ENCODE measurements around the gene ACOT2.

Gene ACOT2

DNA sequence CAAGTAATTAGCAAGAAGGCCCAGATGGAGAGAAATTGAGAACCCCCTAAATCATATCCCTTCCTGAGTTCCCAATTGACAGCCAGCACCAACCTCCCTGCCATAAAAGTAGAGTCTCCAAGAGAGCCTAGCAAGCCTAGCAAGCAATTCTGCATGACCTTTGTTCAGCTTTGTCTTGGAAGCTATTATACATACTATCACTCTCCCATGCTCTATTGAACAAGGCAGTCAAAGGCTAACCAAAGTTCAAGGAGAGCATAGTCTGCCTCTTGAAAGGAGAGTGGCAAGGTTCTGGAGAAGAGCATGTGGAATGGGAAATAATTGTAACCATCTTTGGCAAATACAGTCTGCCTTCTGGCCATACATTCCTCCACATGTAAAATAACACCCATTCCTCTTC lies 30.5 kb downstream of the ACOT2 start:
- H3K4me3 ChIP-seq (ENCODE audit: low read depth, low read length), result no peak overlapping the region
- TF ChIP-seq, protein P1, sequence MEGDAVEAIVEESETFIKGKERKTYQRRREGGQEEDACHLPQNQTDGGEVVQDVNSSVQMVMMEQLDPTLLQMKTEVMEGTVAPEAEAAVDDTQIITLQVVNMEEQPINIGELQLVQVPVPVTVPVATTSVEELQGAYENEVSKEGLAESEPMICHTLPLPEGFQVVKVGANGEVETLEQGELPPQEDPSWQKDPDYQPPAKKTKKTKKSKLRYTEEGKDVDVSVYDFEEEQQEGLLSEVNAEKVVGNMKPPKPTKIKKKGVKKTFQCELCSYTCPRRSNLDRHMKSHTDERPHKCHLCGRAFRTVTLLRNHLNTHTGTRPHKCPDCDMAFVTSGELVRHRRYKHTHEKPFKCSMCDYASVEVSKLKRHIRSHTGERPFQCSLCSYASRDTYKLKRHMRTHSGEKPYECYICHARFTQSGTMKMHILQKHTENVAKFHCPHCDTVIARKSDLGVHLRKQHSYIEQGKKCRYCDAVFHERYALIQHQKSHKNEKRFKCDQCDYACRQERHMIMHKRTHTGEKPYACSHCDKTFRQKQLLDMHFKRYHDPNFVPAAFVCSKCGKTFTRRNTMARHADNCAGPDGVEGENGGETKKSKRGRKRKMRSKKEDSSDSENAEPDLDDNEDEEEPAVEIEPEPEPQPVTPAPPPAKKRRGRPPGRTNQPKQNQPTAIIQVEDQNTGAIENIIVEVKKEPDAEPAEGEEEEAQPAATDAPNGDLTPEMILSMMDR (IDR thresholded peaks at IDR 0.05; ENCODE audit: borderline replicate concordance, insufficient read depth, low read depth, low read length), result no peak

DNA sequence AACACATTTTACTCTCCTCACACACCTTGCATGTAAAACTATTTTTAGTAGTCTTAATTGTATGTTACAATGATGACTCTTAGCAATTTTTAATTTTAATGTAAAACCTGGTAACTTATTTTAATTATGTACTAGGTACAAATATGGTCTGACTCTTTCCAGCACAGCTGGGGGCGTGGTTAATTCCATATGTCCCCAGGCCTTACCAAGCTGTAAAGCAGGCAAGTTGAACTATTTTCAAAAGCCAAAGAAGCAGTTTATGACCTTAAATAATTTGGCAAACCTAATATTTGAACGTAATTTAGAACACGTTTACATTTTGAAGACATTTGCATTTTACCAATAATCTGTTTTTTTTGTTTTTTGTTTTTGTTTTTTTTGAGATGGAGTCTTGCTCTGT lies 34.0 kb downstream of the ACOT2 start:
- TF ChIP-seq, protein P1 (IDR thresholded peaks at IDR 0.05; ENCODE audit: borderline replicate concordance, insufficient read depth, low read depth, low read length), result no peak
- no peak overlapping the region for H3K4me3 ChIP-seq (ENCODE audit: low read depth, low read length)

DNA sequence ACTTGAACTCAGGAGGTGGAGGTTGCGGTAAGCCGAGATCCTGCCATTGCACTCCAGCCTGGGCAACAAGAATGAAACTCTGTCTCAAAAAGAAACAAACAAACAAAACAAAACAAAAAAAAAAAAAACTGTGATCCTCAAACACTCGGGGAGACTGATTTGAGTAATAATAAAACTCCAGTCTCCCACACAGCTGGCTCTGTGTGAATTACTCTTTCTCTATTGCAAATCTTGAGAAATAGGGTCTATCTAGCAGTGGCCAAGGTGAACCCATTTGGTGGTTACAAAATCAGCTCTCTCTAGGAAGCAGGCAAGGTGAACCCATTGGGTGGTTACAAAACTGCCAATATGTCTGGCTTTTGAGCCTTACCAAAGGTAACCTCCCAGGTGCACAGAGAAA lies 37.3 kb downstream of the ACOT2 start:
- H3K4me3 ChIP-seq (ENCODE audit: low read depth, low read length), result no peak overlapping the region
- TF ChIP-seq, protein P1 (IDR thresholded peaks at IDR 0.05; ENCODE audit: borderline replicate concordance, insufficient read depth, low read depth, low read length), result no peak

DNA sequence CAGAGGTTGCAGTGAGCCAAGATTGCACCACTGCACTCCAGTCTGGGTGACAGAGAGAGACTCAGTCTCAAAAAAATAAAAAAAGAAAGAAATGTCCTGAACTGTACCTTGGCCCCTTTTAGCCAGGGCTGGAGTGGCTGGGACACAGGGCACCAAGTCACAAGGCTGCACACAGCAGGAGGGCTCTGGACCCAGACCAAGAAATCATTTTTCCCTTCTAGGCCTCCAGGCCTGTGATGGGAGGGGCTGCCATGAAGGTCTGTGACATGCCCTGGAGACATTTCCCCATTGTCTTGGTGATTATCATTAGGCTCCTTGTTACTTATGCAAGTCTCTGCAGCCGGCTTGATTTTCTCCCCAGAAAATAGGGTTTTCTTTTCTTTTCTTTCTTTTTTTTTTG lies 38.2 kb downstream of the ACOT2 start:
- TF ChIP-seq, protein P1 (IDR thresholded peaks at IDR 0.05; ENCODE audit: borderline replicate concordance, insufficient read depth, low read depth, low read length), result no peak
- H3K4me3 ChIP-seq (ENCODE audit: low read depth, low read length), result no peak overlapping the region

DNA sequence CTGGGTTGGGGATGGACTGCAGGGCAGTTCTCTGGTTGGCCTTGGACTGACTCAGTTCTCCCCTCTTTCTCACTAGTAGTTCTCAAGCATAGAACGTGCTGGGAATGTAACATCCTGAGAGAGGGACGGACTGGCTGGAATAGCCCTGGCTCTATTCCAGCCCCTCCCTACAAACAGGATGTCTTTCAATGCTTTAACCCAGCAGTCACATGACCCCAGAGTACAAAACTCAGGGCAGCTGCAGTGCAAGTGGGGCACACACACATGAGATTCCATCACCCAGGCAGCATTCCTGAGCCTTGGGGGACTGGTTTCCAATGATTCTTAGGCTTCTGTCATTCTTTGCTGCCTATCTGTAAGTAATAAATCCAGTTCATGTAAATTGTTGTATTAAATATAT lies 41.7 kb downstream of the ACOT2 start:
- TF ChIP-seq, protein P1 (IDR thresholded peaks at IDR 0.05; ENCODE audit: borderline replicate concordance, insufficient read depth, low read depth, low read length), result no peak

DNA sequence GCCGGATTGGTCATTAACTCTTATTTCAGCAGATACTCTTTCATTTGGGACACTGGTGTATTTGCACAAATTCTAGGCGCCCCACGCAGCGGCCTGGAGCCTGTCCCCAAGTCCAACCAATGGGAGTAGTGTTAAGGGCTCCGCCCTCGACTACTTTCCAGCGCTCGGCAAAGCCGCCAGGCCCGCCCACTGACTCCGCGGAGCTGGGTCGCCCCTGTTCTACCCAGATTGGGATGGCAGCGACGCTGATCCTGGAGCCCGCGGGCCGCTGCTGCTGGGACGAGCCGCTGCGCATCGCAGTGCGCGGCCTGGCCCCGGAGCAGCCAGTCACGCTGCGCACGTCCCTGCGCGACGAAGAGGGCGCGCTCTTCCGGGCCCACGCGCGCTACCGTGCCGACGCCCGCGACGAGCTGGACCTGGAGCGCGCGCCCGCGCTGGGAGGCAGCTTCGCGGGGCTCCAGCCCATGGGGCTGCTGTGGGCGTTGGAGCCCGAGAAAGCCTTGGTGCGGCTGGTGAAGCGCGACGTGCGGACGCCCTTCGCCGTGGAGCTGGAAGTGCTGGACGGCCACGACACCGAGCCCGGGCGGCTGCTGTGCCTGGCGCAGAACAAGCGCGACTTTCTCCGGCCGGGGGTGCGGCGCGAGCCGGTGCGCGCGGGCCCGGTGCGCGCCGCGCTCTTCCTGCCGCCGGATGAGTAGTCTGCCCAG lies 43.5 kb downstream of the ACOT2 start, which contains the start of gene ACOT6:
Gene ACOT6, plus strand, starts transcription at position 179 of the 707 bp plus-strand sequence. Its CDS starts 55 bp downstream, at position 234.
- TF ChIP-seq, protein P1 (IDR thresholded peaks at IDR 0.05; ENCODE audit: borderline replicate concordance, insufficient read depth, low read depth, low read length), result no peak

More for the DNA sequence above, 41.7 kb downstream of the ACOT2 start:
- no peak overlapping the region for H3K4me3 ChIP-seq (ENCODE audit: low read depth, low read length)

DNA sequence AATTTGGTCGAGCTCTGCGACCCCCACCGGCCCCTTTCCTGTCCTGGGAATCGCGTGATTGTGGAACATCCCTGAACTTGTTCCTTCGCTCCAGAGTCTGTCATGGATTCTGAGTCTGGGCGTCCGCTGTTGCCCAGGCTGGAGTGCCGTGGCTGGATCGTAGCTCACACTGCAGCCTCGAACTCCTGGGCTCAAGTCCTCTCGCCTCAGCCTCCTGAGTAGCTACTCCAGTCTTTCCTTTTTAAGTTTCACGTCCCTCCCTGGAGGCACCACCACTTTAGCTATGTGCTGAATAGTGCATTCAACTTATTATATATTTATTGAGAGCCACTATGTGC lies 44.0 kb downstream of the ACOT2 start:
- TF ChIP-seq, protein P1 (IDR thresholded peaks at IDR 0.05; ENCODE audit: borderline replicate concordance, insufficient read depth, low read depth, low read length), result no peak
- H3K4me3 ChIP-seq (ENCODE audit: low read depth, low read length), result peak overlapping the region; percentile 68

More for the DNA sequence above, 43.5 kb downstream of the ACOT2 start, which contains the start of gene ACOT6:
- peak within 1 kb of the TSS; percentile 68 for H3K4me3 ChIP-seq (ENCODE audit: low read depth, low read length)
